Activated CD4-positive, alpha-beta T cell treated with anti-CD3 and anti-CD28 coated beads, Interleukin-2, amount 50 U/mL, for 16 hours (primary cell): ENCODE measurements around the gene PRMT5.

Experiments
- DNase-seq: peaks from one replicate; pipeline ENCODE4 v3.0.0-alpha.2; 2020

Gene PRMT5

GRCh38 chr14:22872833-22873520 lies 56.2 kb downstream of the PRMT5 start:
- no peak for DNase-seq

DNA sequence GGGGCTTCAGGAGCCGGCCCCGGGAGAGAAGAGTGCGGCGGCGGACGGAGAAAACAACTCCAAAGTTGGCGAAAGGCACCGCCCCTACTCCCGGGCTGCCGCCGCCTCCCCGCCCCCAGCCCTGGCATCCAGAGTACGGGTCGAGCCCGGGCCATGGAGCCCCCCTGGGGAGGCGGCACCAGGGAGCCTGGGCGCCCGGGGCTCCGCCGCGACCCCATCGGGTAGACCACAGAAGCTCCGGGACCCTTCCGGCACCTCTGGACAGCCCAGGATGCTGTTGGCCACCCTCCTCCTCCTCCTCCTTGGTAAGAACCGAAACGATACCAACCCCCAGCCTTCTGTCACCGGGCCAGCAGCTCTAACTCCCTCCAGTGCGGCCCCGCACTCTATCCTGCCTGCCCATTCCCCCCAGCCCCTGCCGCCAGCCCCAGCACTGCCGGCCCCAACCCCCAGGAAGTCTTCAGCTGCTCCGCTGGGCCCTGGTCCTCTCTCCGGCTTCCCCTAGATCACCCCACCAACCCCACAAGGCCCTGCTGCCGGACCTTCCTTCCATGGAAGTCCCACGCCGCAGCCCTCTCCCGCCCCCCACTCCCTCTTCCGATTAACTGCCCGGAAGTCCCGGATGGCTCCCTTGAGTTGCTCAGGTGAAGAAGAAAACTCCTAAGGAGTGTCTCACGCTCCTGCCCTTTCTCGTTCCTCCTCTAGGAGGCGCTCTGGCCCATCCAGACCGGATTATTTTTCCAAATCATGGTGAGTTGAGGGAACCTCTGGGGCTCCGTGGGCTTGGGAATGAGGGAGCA lies 56.9 kb downstream of the PRMT5 start:
- DNase-seq: peak; percentile 79

DNA sequence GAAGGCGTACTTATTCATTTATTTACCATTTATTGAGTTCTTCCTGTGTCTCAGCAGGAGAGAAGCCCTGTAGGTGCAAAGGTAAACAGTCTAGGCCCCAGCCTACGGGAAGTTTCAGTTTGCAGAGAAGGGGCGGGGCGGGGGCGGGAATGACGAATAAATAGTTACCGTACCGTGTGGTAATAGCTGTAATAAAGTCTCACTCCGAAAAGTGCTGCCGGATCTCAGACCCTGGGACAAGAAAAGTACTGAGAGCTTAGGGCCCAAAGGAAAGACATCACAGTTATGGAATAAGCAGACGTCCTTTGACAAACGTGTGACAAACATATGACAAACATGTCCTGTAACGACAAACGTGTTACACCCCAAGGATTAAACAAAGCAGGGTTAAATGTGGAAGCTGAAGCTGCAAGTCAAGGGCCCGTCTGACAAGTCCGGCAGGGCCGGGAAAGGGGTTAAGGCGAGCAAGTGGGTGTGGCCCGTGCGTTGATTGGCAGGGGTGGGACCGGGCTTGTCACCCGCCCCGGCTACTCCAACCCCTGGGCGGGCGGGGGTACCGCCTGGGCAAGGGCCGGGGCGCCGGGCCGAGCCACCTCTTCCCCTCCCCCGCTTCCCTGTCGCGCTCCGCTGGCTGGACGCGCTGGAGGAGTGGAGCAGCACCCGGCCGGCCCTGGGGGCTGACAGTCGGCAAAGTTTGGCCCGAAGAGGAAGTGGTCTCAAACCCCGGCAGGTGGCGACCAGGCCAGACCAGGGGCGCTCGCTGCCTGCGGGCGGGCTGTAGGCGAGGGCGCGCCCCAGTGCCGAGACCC lies 57.7 kb downstream of the PRMT5 start, which contains the start of gene LRP10:
Gene LRP10, plus strand, starts transcription at position 517 of the 809 bp plus-strand sequence. CDS start 564 bp downstream, outside the sequence.
- DNase-seq: peak; percentile 86

GRCh38 chr14:22870811-22871223 lies 58.4 kb downstream of the PRMT5 start:
- peak; percentile 78 for DNase-seq
